Posterior cingulate gyrus (tissue), 11 donors: ENCODE results near the gene CPEB4.

Experiments
- DNase-seq, 10 donors: peaks; one replicate each; pipeline versions ENCODE4 v3.0.0 to v3.0.0-alpha.2; 2020 to 2021; ENCODE audit warnings: mixed read lengths in 3 of 10
- intact Hi-C: fragments of 100-400 bp; cut with DNase I; formaldehyde crosslinking; loops from one replicate; pipeline ENCODE4 v1.15.1; 2023

CPEB4 gene

DNA sequence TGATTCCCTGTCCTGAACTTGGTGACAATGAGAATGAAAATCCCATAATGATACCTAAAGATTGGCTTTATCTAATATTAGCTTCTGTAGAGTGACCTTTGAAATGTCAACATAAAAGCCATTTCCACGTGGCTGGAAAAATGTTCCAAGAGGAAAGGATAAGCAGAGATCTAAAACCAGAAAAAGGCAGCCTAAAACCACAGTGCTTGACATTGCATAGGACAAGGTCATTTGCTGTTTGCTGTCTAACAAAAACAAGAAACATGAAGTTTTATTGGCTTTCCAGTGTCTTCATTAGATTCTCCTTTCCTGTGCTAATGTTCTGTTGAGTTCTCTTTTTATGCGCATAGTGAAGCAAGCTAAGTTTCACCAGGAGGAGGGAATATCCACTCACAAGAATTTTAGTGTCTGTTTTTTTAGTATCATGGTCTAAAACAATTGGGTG lies 44.6 kb downstream of the CPEB4 start:
- no peak for DNase-seq
- intact Hi-C loops: no loop called here

DNA sequence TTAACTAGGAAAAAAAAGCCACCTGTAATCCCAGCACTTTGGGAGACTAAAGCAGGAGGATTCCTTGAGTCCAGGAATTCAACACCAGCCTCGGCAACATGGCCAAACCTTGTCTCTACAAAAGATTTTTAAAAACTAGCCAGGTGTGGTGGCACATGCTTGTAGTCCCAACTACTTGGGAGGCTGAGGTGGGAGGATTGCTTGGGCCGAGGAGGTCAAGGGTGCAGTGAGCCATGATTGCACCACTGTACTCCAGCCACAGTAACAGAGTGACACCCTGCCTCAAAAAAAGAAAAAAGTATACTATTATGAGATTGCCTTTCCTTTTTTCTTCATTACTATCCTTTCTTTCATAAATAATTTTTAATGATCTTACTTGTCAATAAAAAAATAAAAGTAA lies 45.8 kb downstream of the CPEB4 start:
- DNase-seq: no peak
- intact Hi-C loops: no loop called here

DNA sequence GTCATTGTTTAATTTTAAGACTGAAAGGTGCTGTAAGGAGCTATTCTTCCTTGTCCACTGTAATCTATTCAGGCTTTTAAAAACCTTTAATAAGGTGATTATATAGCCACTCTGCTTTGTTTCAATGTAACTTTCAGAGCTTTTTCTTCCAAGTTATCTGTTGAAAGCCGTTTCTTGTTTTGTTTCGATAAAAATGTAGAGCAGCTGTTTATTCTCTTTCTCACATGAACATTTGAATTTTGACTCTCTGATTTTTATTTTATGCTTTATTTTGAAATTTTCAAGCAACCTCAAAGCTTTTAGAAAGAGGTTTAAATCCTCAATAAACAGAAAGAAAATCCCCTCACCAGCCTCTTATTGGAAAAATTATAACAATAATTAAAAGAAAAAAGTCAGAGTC lies 47.2 kb downstream of the CPEB4 start:
- DNase-seq: no peak
- intact Hi-C loops: no loop called here

DNA sequence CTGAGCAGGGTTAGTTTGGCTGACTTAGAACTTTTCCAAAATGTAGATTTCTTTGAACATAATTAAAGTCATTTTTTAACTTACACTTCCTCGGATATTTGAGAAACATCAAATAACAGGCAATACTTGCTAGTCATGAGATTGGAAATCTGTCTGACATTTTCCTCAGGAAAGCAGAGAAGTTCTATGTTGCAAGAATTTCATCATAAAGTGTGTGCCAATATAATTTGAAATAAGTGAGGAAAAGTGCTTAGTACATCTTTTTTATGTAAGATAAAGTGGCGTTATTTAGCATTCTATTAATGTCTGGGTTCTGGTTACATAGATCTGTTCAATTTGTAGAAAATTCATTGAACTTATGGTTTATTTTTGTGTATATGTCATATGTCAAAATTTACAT lies 52.1 kb downstream of the CPEB4 start:
- DNase-seq: no peak
- intact Hi-C loops: no loop called here

DNA sequence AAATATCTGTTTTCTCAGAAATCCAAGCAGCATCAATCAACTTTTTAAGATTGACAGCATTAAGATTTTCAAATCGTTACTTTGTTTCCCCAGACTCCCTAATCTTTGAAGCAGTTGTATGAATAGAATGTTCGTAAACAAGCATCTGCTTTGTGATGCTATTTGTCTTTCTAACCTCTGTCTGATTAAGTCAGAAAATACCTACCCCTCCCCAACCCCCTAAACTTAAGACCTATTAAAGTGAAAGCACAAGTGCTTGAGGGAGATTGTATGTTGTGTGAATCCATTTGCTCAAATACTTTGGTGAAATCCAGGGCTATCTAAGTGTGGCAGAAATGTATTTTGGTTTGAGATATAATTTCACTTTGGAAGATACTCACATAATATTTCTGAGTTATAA lies 53.0 kb downstream of the CPEB4 start:
- DNase-seq: no peak
- intact Hi-C loops: no loop called here

DNA sequence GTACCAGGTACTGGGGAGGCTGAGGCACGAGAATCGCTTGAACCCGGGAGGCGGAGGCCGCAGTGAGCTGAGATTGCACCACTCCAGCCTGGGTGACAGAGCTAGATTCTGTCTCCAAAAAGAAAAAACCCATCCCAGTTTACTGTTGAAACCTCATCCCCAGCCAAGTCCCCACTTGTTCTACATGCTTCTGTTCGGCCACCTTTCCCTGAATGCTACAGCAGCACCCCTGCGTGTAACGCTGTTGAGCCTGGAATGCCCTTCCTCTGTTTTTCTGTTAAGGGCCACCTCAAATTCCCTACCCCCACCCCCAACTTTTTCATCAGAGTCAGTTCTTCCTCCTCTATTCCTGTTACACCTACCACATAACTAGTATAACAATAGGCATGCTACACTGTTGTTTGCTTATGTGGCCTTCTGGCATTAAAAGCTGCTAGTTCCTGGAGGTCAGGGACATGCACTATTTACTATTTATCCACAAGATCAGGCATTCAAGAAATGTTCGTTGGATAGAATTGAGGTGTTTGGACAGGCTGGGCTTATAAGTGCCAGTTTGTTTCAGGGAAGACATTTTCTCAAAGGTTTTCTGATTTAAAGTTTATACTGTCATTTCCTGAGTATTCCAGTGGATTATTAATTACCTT lies 53.7 kb downstream of the CPEB4 start:
- intact Hi-C loops: no loop called here

DNA sequence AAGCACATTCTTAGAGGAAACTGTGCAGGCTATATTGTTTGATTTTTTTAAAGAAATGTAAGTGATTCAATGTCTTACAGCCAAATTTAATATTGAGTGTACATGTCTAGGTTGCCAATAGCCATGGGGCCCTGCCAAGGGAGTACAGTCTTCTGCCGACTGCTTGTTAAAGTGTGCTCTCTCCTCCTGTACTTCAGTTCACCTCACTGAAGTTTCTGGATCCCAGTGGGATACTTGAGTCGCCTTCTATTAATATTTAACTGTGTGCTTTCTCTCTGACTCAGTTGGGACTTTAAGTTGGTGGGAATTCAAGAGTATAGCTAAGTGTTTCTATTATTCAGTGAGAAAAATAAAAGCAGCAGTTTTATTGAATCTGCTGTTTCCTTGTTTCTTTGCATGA lies 56.4 kb downstream of the CPEB4 start:
- intact Hi-C loops: no loop called here
- no peak for DNase-seq

More for the DNA sequence above, 53.7 kb downstream of the CPEB4 start:
- no peak for DNase-seq

DNA sequence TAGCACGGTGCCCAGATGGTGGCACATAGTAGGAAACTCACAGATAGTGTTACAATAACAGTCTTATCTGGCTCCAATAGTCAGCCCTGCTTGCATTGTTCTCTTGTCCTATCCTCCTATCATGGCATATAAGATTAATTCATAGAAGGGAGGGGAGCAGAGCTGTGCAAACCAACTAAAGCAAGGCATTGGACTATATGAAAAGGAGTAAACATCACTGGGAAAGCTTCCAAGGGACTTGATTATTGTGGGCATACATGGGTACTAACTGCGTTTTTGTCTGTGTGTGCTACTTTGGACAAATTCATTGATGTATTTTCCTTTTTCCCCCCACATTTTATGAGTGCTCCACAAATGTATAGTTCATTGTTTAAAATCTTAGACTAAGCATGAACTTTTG lies 57.0 kb downstream of the CPEB4 start:
- DNase-seq: no peak
- intact Hi-C loops: no loop called here

DNA sequence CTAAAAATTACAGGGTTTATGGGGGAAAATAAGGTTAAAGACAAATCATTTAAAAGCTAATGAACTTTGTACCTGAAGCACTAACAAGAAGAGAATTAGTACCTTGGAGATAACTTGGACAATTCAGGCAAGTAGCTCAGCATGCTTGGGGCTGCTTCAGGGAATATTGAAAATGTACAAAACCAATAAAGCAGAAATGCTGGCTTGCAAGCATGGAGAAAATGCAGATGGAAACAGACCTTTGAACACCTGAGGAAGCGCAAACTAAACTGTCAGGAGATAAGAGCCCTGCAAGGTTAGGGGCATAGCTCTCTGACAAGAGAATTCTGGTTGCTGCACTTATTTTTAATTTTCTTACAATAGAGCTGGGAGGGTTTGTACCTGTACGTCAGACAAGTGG lies 58.2 kb downstream of the CPEB4 start:
- intact Hi-C loops: no loop called here

DNA sequence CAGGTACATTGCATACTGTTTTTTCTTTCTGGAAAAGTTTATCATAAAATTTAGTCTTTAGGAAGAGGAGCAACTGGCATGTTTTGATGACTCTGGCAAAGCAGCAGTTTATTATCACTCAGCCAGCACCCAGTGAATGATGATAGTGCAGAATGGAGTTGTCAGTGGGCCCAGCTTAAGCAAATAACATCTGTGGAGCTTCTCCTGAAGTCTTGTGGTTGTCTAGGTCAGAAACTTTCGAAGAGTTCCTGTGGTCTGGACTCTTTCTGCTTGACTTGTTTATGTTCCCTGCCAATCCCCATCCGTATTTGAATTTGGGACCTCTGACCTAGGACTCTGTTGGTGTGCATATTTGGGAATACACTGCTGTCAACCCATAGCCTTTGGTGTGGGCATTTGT lies 62.7 kb downstream of the CPEB4 start:
- no peak for DNase-seq
- intact Hi-C loops: no loop called here

More for the DNA sequence above, 58.2 kb downstream of the CPEB4 start:
- DNase-seq: no peak

DNA sequence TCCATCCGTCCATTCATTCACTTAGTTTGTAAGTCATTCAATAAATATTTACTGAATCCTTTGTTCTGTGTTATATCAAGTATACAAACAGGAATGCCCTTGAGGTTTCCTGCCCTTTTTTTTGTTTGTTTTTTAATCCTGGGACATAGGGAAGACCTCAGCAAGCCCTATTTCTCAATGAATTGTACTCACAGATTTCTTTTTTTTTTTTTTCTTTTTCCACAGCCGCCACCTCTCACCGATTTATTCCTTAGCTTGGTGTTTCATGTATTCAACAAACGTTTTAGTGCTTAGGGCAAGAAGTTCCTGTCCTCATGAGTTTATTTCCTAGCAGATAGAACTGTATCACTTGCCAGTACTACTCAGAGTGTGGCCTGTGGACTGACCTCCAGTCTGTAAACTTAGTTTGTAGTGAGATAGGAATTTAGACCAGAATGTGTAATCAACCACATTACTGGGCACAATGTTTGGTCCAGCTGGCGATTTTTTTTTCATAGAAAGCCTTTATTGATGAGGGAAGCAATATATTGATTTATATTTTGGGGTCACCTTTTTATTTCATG lies 65.5 kb downstream of the CPEB4 start:
- DNase-seq: no peak
- intact Hi-C loops: no loop called here

DNA sequence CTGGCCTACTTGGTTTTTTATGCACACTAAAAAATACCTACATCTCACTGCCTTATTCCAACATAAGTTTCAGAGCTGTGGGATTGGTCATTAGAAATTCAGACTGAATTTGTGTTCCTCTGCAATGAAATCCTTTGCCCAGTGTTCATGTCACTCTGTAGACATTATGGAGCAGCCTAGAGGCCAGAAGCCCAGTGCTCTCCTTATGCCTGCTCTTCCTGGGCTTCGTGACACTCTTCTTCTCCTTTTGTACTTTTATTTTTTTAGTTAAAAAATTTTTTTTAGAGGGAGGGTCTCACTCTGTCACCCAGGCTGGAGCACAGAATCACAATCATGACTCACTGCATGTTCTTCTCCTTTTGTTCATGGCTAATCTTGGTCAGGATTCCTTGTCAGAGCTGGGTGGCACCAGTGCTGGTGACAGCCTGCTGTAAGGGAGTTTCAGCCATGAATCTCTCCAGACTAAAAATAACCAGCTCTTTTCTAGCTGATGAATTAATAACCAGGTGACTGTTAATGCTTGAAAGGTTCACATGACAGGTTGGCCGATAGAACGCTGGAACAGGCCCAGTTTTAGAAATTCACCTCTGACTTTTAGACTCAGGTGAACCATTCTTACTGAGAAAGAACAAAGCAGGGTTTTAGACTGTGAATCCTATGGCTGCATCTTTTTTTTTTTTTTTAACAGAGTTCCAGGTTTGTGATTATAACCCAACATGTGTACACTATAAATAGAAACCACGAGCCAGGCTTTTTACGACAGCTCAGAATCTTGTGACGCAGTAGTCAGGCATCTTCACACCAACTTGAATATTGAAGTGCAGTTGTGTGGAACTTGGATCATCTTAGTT lies 66.7 kb downstream of the CPEB4 start:
- intact Hi-C loops: no loop called here
- no peak for DNase-seq

DNA sequence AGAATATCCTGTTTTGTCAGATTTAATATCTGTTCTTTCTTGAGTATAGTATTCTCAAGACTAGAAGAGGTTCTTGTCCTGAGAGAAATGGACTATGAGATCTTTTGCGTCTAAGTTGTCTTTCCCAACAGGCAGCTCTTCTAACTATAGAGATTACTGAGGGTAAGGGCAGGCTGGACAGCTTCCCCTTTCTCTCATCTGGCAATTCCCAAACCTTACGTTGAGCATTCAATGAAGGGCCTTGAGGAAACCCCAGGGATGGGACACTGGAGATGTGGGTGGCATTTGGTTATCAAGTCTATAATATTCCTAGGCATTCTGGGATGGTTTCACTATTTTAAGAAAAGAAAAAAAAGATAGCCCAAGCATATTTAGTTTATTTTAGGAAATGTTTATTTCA lies 72.8 kb downstream of the CPEB4 start:
- intact Hi-C loops: loop anchor here (5.0 to 10.0 kb wide), 2 partner anchors 34 to 176 kb away; no protein-coding TSS in a partner anchor
- no peak for DNase-seq

DNA sequence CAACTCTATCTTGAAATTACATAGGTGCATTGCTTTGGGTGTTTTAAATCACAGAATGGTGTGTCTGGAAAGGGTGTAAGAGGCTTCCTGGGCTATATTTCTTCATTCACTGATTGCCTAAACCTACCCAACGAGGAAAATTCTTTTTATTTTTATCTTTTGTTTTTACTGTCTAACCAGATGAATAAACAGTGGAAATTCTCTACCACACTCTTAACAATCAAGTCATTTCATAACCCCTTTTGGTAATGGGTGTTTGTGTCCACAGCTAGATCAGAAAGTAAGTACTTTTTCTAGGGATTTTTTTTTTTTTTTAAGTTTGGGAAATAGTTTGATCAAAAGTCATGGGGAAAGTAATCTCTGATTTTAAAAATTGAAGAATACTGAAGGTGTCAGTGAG lies 73.3 kb downstream of the CPEB4 start:
- intact Hi-C loops: loop anchor here (5.0 to 10.0 kb wide), 2 partner anchors 34 to 177 kb away; no protein-coding TSS in a partner anchor
- DNase-seq: no peak

DNA sequence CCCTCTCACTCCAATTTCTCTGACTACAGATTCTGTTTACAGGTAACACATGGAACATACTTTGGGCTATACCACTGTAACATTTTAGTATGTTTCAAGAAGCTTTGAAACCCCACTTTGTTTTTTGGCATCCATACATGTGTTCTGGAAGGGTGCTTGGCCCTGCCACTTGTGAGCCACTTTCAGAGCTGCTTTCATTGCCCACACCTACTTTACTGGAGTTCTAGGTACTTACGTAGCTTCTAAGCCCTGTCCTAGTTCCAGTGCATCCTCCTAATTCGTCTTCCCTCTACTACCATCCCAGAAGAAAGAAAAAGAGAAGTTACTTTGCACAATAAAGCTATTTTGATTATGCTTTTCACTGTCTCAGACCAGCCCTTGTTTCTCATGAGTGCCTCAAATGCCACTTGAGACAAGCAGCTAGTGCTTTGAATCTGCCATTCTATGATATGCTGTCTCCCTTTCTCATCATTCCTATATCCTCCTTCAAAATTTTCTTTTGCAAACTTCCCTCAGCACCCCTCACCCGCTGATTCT lies 74.4 kb downstream of the CPEB4 start:
- intact Hi-C loops: loop anchor here (5.0 to 10.0 kb wide), 2 partner anchors 35 to 178 kb away; no protein-coding TSS in a partner anchor
- DNase-seq: no peak

DNA sequence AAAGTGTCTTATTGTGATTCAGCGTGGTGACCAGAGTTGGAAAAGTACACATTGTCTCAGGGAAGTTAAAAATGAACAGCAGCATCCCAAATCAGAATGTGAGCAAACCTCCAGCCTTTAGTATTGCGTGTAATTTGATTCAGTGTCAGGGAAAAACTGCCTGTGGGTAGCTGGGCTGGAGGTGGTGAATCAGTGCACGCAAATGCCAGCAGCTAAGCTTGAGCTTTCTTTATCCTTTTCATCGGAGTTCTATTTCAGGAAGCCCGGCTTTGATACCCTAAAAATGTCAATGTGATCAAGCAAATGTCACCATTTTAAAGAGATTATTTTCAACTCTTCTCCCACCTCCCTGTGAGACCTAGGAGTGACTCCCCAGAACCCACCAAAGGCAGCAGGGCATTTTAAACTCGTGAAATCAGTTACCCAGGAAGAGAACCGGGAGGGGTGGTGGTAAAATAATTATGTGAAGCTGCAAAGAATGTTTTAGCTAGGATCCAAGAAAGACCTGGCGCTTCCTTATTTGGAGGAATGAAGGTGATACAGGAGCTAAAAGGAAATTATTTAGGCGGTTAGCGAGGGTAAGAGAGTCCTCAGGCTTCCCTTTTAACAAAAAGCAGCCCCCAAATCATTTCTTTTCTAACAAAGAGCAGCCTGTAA lies 75.2 kb downstream of the CPEB4 start:
- intact Hi-C loops: loop anchor here (5.0 to 10.0 kb wide), 2 partner anchors 36 to 179 kb away; no protein-coding TSS in a partner anchor

DNA sequence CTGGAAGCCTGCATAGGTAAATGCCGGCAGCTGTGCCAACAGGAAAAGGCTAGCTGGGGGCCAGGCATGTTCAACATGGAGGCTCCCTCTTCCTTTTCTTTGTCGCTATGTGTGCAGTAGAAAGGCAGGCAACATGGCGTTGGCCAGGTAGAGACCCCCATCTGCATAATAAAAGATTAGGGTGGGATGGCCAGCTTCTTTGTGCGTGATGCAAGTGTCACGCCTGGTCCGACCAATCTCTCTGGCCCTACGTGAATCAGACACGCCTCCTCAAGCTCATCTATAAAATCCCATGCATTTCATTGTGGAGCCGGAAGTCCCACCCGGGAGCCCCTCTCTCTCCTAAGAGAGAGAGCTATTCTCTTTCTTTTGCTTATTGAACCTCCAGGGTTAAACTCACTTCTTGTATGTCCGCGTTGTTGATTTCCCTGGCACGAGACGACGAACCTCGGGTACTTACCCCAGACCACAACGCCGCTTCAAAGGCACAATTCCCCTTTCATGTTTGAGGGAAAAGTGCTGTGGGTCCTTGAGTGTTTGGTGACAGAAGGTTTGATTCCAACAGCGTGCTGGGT lies 75.8 kb downstream of the CPEB4 start:
- DNase-seq: peak in 5 of 10 donors; percentile 39 to 92 (median 69)
- intact Hi-C loops: loop anchor here (5.0 to 10.0 kb wide), 2 partner anchors 37 to 179 kb away; no protein-coding TSS in a partner anchor

More for the DNA sequence above, 75.2 kb downstream of the CPEB4 start:
- DNase-seq: peak in 2 of 10 donors; percentile 33 to 46

DNA sequence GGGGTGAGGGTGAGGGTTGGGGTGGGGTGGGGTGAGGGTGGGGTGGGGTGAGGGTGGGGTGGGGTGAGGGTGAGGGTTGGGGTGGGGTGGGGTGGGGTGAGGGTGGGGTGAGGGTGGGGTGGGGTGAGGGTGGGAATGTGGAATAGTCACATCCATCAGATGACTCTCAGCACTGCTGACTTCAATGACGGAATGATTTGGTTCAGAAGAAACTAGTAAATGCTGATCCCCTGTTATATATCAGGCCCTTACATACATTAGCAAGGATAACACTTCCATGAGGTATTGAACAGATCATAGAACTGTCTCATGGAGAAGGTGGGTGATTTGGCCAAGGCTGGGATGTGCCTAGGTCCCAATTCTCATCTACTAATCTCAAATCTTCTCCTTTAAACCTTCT lies 76.4 kb downstream of the CPEB4 start:
- DNase-seq: no peak
- intact Hi-C loops: loop anchor here (5.0 to 10.0 kb wide), 2 partner anchors 37 to 180 kb away; no protein-coding TSS in a partner anchor

DNA sequence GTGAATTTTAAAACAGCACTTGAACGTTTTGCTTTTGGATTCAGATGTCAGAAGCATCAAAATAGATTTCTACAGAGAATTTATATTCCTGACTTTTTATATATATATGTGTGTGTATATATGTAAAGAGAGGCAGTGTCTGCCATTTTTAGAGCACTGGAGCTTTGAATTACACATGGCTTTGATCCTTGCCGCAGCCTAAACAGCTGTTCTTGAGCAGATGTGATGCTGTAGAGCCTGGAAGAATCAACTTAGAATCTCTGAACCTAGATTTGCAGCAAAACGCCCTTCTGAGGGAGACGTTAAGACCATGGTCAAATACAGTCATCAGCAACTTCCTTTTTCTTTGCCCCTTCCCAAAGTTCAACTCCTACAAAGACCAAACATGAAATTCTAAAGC lies 79.1 kb downstream of the CPEB4 start:
- intact Hi-C loops: loop anchor here (10.0 kb wide), 1 partner anchor 182 kb away; no protein-coding TSS in a partner anchor
- no peak for DNase-seq
